NB4 (cell line): Measurements from ENCODE around the gene OR2T6.

Experiments
- MYC ChIP-seq: IDR thresholded peaks from 2 replicates; pipeline ENCODE4 v1.6.1; 2011; ENCODE audit warnings: low read depth, low read length
- POLR2A ChIP-seq: IDR thresholded peaks from 2 replicates; pipeline ENCODE4 v1.6.1; 2011; ENCODE audit warnings: mild to moderate bottlenecking; ENCODE audit not compliant: insufficient read length; ENCODE audit errors: extremely low read depth
- TF ChIP-seq, protein P1 (sequence below): IDR thresholded peaks from one replicate; pipeline ENCODE4 v1.5.1; 2012; ENCODE audit warnings: low read depth, low read length

DNA sequence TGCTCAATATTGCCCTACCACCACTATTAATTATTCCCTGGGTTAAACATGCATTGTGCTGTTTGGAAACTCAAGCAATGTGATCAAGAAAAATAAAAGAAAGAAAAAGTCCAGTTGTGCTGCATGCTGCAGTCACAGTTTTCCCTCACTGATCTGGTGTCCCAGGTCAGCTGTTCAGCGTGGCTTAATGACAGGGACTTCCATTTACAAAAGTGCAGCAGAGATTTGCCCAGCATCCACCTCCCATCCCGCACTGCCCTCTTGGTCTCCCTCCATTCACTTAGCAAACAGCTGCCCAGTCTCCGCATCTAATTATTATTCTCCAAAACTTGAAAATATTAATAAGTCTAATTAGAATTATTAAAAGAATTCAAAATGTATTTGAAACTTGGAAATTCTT, 16.1 kb upstream of the OR2T6 start:
- TF ChIP-seq, protein P1, sequence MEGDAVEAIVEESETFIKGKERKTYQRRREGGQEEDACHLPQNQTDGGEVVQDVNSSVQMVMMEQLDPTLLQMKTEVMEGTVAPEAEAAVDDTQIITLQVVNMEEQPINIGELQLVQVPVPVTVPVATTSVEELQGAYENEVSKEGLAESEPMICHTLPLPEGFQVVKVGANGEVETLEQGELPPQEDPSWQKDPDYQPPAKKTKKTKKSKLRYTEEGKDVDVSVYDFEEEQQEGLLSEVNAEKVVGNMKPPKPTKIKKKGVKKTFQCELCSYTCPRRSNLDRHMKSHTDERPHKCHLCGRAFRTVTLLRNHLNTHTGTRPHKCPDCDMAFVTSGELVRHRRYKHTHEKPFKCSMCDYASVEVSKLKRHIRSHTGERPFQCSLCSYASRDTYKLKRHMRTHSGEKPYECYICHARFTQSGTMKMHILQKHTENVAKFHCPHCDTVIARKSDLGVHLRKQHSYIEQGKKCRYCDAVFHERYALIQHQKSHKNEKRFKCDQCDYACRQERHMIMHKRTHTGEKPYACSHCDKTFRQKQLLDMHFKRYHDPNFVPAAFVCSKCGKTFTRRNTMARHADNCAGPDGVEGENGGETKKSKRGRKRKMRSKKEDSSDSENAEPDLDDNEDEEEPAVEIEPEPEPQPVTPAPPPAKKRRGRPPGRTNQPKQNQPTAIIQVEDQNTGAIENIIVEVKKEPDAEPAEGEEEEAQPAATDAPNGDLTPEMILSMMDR, result no peak
- TF ChIP-seq MYC (no peak), POLR2A (no peak)
